ENCODE measurements around the gene CD74.
"Not testable (repeated sequence)": the region's sequence is repeated elsewhere in the genome, so short reads cannot be mapped to it uniquely, and the experiment has no call there.

Gene CD74

GRCh38 chr5:150412319-150413175 lies at the start of gene CD74:
CD74 (minus strand) TSS chr5:150412910; CDS start chr5:150412749, 161 bp downstream.
- no peak for DNase-seq

- DNase-seq = no peak
Measured at GRCh38 chr5:150461231-150461630, 48.5 kb upstream of the CD74 start.

DNA sequence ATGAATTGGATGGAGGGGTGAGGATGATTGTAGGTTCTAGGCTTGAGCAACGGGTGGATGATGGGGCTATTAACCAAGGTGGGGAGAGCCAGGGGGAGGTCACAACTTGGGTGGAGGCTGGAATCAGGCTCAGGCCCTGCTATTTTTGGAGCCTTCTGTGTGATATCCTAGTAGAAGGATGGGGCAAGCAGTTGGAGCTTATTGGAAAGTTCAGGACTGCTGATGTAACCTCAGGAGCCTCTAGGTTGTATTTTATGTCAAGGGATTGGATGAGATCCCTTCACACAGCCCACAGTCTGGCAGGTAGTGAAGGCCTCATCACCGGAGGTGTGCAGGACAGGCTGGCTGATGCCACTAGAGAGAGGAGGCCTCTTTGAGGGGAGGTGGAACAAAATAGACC lies 48.1 kb upstream of the CD74 start:
- no peak for DNase-seq

- DNase-seq = peak; percentile 16 to 38
Measured at GRCh38 chr5:150458802-150459557, 46.3 kb upstream of the CD74 start.

GRCh38 chr5:150457562-150458240 lies 45.0 kb upstream of the CD74 start:
- DNase-seq = no peak

DNA sequence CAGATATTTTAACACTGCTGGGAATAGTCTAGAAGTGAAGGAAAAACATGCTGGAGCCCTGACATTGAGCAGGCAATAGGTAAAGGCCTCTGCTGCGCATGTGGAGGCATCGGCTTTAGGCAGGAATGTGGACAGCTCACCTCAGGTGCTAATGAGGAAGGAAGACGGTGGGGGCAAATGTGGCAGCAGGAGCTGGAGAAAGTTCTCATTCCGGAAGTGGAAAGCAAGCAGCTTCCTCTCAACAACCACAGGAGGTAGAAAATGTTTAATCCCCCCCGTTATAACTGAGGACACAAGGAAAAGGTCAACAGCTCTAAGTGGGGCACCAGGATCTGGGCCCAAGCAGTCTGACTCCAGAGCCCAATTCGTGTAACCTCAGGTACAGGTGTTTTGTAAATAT lies 44.4 kb upstream of the CD74 start:
- no peak for DNase-seq

DNA sequence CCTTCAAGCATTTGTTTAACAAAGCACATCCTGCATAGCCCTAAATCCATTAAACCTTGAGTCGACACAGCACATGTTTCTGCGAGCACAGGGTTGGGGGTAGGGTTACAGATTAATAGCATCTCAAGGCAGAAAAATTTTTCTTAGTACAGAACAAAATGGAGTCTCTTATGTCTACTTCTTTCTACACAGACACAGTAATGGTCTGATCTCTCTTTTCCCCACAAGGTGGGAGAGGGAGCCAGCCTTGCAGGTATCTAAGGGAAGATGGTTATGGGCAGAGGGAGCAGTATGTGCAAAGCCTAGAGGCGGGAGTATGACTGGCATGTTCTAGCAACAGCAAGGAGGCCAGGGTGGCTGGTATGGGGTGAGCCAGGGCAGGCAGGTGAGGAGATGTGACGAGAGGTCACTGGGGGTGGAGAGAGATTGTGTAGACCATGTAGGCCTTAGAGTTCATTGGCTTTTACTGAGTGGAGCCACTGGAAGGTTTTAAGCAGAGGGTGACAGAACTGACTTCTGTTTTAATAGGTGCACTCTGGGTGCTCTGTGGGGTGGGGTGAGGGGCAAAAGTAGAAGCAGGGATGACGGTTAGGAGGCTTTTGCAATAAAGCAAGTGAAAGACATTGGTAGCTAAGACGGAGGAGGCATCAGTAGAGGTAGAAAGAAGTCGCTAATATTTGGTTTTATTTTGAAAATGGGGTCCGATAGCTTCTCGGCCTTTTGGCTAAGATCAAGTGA lies 42.0 kb upstream of the CD74 start:
- no peak for DNase-seq

DNA sequence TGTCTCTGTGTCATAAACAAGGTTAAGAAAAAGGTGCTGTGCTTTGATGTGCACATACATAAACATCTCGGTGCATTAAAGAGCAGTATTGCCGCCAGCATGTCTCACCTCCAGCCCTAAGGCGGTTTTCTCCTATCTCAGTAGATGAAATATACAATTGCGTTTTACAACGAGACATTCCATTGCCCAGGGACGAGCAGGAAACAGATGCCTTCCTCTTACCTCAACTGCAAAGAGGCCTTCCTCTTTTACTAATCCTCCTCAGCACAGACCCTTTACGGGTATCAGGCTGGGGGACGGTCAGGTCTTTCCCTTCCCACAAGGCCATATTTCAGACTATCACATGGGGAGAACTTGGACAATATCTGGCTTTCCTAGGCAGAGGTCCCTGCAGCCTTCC lies 41.3 kb upstream of the CD74 start:
- DNase-seq = not testable (repeated sequence)

DNA sequence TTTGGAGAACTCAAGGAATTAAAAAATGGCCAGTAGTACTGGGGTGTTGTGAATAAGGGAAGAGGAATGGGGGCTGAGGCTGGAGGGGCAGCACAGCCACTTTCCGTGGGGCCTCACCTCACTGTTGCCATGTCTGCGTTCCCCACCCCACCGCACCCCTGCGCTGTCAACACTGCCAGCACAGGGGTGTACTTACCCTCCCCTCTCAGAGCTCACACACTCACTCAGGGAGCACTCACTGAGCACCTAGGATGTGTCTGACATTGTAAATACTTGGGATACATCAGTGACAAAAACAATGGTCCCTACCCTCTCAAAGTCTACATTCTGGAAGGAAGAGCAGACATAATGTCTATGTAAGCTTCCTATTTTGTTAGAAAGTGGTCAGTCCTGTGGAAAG lies 40.2 kb upstream of the CD74 start:
- no peak for DNase-seq

DNA sequence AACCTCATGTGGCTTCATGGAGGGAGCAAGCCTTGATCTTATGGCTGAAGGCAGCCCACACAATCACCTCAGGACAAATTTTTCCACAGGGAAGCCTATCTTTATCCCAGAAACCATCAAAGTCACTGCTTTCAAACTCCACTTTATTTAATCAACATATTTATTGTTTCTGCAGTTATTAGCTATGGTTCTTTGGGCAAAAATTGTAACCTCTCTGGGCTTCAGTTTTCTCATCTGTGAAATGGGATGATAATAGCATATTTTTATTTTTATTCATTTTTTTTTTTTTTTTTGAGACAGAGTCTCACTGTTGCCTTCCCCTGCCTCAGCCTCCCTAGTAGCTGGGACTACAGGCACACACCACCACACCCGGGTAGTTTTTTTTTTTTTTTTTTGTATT lies 38.9 kb upstream of the CD74 start:
- no peak for DNase-seq

DNA sequence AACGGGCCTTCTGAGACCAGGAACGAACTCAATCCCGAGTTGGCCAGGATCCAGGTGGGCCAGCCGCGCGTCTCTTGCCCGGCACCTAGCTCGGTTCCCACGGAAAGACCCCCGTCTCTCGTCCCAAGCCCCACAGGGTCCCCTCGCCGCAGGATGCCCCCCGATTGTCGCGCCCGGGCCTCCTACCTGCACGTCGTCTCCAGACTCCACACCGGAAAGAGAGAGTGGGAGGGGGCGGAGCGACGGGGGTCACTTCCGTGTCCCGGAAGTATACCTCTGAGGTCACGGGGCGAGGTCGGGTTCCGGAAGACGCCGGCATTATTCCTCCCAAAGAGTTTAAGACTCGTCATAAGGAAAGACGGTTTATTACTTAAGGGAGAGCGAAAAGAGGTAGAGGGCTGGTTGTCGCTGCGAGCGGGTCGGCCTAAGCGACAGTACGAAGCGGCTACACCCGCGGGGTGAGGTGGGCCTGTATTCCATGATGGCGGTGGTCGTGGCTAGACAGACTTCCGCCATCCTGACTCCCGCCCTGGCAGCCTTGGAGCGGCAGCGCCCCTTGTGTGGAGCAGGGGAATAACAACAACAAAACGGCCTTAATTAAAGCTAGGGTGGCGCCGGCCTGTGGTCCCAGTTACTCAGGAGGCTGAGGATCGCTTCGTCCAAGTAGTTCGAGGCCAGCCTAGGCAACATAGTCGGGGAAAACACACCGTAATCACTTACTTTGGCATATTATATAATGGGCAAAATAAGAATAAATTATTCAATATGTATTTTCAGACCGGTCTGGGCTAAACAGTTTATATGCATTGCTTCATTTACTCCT lies 37.0 kb upstream of the CD74 start, which contains the start of gene RPS14:
RPS14 (minus strand) TSS at position 223 of the 823 bp plus-strand sequence. CDS start 2,006 bp downstream, outside the sequence.
- DNase-seq = peak; percentile 83

GRCh38 chr5:150448952-150449516 lies 36.3 kb upstream of the CD74 start:
- no peak for DNase-seq

GRCh38 chr5:150448334-150448733 lies 35.6 kb upstream of the CD74 start:
- DNase-seq = no peak

GRCh38 chr5:150447188-150447587 lies 34.5 kb upstream of the CD74 start:
- DNase-seq = no peak

- DNase-seq = no peak
Measured at GRCh38 chr5:150446583-150446982, 33.9 kb upstream of the CD74 start.

GRCh38 chr5:150446088-150446487 lies 33.4 kb upstream of the CD74 start:
- no peak for DNase-seq

GRCh38 chr5:150444770-150445169 lies 32.1 kb upstream of the CD74 start:
- no peak for DNase-seq

GRCh38 chr5:150443242-150444075 lies 30.7 kb upstream of the CD74 start:
- no peak for DNase-seq

GRCh38 chr5:150442699-150443080 lies 30.0 kb upstream of the CD74 start:
- no peak for DNase-seq
